Measurements from ENCODE around the gene TRAPPC12.

The TRAPPC12 gene

GRCh38 chr2:3470166-3470651, 90.7 kb downstream of the TRAPPC12 start:
- no peak for DNase-seq (ENCODE audit: insufficient read length, low spot score)
- no peak for TF ChIP-seq CTCF (IDR thresholded peaks at IDR 0.05; ENCODE audit: insufficient read depth, missing control alignments)
- FAIRE-seq: no peak

DNA sequence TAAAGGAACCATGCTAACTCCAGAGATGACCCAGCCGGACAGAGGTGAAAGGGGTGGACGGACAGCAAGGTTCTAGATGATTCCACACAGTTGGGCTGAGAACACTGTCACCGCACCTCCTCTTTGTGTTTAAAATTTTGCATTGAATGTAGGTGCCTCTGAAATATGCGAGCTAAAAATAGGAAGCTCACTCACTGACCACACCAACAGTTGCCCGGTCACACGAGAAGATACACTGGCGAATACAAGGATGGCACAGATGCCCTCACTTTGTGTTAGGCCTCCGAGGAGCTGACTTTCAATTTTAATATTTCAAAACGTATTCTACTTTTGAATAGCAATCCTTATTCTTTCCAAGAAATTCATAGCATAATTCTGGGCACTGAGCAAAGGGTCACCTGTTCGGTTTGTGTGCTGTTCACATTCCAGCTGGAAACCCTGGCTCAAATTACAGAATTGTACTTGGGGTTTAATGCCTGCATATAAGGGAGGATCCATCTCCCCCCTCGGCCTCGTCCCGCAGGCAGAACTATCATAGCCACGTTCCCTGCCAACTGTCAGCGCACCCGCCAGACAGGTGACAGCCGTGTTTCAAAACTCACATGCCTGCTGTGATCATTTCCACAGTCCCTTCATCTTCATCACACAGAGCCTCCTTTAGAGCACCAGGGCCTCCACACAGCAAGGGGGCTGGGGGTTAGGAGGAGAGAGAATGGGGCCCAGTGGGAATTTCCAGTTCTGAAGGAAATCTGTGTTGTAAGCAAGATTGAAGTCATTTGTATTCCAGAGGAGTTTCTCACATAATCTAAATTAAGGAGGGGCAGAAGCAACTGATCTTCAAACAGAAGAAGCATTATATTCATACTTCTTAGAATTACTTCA, 91.6 kb downstream of the TRAPPC12 start:
- no peak for FAIRE-seq
- no peak for TF ChIP-seq CTCF (IDR thresholded peaks at IDR 0.05; ENCODE audit: insufficient read depth, missing control alignments)
- no peak for DNase-seq (ENCODE audit: insufficient read length, low spot score)

- no peak for FAIRE-seq
- no peak for DNase-seq (ENCODE audit: insufficient read length, low spot score)
- TF ChIP-seq CTCF (IDR thresholded peaks at IDR 0.05; ENCODE audit: insufficient read depth, missing control alignments): no peak
These were observed 92.8 kb downstream of the TRAPPC12 start for GRCh38 chr2:3472296-3472695.

DNA sequence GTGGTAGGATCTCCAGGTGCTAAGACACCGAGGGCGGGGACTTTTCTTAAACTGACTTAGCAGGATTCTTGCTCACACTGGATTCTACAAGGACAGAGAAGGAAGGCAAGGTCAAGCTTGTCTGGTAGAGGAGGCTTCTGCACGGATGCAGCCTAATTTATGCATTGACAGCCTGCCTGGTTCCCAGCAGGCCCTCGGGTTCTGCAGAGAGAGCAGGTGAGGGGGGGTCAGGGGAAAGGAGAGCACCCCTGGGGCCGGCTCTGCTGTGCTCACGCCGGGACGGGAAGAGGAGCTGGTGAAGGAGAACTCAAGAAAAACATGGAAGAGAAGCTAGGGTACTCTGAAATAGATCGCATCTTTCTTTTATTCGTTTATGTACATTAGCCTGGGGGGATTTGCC, 93.5 kb downstream of the TRAPPC12 start:
- no peak for TF ChIP-seq CTCF (IDR thresholded peaks at IDR 0.05; ENCODE audit: insufficient read depth, missing control alignments)

GRCh38 chr2:3475771-3476170, 96.3 kb downstream of the TRAPPC12 start:
- FAIRE-seq (no peak), DNase-seq (ENCODE audit: insufficient read length, low spot score) (no peak)
- no peak for TF ChIP-seq CTCF (IDR thresholded peaks at IDR 0.05; ENCODE audit: insufficient read depth, missing control alignments)

More for the DNA sequence above, 93.5 kb downstream of the TRAPPC12 start:
- FAIRE-seq (no peak), DNase-seq (ENCODE audit: insufficient read length, low spot score) (no peak)

DNA sequence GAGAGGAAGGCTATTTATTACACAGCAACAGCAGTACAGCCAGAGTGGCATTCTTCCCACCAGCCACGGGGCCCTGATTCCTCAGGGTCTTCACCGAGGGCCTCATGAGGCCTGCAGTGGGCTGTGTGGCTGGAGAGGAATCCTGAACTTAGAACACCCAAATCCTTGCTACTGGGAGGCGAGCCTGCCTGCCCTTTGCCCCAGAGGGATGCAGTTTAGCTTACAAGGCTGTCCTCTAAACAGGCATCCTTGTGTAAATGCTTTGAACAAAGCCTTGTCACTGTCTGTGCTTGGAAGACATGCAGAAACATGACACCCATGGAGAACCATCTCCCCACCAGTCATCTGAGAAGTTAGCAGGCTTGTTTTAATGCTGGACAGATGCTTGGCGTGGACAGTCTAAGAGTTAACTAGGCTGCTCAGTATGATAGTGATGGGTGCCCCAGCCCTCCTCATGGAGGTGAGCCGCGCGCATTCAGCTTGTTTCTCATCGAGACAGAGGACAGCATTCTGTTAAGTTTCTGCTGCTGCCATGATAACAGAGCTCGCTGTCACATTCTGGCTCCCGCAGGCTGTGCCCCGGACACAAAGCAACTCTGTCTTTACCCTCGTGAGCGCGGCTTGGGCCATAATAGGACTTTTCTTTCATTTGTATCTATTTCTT, 97.0 kb downstream of the TRAPPC12 start:
- no peak for FAIRE-seq
- no peak for DNase-seq (ENCODE audit: insufficient read length, low spot score)
- no peak for TF ChIP-seq CTCF (IDR thresholded peaks at IDR 0.05; ENCODE audit: insufficient read depth, missing control alignments)

- FAIRE-seq: no peak
These were observed 97.5 kb downstream of the TRAPPC12 start for GRCh38 chr2:3476985-3477327.

More at GRCh38 chr2:3476985-3477327, 97.5 kb downstream of the TRAPPC12 start:
- DNase-seq (ENCODE audit: insufficient read length, low spot score): no peak
- TF ChIP-seq CTCF (IDR thresholded peaks at IDR 0.05; ENCODE audit: insufficient read depth, missing control alignments): no peak
